NCI-H128 (cell line): ENCODE data around the gene TMC5.
A peak's percentile ranks its signal among the peaks of the same experiment; 100 is the strongest.
"Not testable (repeated sequence)": the region's sequence is repeated elsewhere in the genome, so short reads cannot be mapped to it uniquely, and the experiment has no call there.

Experiments used
- DNase-seq: peaks from one replicate; lab custom pipeline; 2025; ENCODE audit not compliant: unreplicated experiment; lab: John Stamatoyannopoulos, UW

The TMC5 gene, protein sequence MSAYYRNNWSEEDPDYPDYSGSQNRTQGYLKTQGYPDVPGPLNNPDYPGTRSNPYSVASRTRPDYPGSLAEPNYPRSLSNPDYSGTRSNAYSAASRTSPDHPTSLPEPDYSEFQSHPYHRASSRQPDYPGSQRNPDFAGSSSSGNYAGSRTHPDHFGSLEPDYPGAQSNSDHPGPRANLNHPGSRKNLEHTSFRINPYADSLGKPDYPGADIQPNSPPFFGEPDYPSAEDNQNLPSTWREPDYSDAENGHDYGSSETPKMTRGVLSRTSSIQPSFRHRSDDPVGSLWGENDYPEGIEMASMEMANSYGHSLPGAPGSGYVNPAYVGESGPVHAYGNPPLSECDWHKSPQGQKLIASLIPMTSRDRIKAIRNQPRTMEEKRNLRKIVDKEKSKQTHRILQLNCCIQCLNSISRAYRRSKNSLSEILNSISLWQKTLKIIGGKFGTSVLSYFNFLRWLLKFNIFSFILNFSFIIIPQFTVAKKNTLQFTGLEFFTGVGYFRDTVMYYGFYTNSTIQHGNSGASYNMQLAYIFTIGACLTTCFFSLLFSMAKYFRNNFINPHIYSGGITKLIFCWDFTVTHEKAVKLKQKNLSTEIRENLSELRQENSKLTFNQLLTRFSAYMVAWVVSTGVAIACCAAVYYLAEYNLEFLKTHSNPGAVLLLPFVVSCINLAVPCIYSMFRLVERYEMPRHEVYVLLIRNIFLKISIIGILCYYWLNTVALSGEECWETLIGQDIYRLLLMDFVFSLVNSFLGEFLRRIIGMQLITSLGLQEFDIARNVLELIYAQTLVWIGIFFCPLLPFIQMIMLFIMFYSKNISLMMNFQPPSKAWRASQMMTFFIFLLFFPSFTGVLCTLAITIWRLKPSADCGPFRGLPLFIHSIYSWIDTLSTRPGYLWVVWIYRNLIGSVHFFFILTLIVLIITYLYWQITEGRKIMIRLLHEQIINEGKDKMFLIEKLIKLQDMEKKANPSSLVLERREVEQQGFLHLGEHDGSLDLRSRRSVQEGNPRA

DNA sequence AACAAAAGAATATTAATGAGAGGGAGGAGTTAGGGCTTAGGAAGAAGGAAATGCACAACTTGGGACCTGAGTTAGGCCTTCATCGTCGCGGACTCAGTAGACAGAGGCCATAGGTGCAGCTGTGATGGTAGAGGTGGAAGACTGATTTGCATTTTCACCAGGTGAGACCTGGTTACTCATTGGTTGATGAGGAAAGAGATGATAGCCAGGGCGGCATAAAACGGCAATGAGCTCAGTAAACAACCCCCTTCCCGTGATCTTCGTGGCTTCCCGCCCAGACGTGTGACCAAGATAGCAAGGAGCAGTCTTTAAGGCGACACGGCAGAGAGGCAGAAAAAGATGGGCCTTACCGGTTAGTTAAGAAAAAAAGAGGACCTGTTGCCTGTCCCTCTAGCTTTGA lies at the start of gene TMC5:
Gene TMC5 (plus strand): TSS at position 244 of the 400 bp plus-strand sequence. CDS start 22,156 bp downstream, outside the sequence.
- no peak for DNase-seq

DNA sequence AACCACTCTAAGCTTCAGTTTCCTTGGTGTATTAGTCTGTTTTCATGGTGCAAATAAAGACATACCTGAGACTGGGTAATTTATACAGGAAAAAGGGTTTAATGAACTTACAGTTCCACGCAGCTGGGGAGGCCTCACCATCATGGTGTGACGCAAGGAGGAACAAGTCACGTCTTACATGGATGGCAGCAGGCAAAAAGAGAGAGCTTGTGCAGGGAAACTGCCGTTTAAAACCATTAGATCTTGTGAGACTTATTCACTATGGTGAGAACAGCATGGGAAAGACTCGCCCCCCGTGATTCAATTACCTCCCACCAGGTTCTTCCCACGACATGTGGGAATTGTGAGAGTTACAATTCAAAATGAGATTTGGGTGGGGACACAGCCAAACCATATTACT lies 45.1 kb upstream of the TMC5 start:
- not testable (repeated sequence) for DNase-seq

DNA sequence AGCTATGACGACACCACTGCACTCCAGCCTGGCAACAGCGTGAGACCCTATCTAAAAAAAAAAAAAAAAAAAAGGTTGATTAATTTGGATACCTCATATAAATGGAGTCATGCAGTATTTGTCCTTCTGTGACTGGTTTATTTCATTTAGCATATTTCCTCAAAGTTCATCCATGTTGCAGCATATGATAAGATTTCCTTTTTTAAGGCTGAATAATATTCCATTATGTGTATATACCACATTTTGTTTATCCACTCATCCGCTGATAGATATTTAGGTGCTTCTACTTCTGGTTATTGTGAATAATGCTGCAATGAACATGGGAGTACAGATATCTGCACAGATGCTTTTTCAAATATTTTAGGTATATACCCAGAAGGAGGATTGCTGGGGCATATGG lies 43.3 kb upstream of the TMC5 start:
- DNase-seq: no peak

DNA sequence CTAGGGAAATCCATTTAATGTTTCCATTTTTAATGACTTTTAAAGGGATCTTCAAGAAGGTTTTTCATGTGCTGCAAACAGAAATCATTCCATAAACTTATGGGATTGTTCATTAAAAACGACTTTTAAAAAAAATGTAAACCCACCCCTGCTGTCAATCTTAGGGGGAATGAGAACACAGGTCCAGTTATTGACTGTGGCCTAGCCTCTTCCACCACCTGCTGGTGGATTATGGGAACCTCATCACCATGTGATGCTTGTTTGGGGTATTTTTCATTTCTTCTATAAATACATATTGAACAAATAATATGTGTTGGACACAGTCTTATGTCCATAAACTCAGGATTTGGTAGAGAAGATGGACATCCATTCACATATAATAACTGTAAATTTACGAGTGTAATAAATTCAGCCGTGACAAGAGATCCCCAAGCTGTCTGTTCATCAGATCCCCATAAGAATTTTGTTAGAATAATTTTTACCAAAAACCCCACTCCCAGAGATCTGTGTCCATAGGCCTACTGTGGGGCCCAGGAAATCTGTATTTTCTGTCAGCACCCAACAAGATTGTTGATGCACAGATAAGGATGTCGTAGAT lies 42.0 kb upstream of the TMC5 start:
- DNase-seq: no peak

DNA sequence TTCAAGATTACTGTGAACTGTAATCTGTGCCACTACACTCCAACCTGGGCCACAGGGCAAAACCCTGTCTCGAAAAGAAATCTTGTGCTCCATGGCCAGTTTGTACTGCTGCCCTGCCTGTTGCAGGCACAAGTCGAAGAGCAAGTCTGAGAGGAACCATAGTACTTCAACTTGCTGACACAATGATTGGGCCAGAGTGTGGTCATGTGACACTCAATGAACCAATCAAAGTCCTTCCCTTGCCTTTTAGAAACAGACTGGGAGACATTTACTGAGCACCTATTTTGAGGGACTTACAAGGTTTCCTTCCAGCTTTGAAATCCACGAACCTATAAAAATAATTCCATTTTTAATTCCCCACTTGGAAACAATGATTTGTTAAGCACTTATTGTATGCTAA lies 39.8 kb upstream of the TMC5 start:
- DNase-seq: no peak

DNA sequence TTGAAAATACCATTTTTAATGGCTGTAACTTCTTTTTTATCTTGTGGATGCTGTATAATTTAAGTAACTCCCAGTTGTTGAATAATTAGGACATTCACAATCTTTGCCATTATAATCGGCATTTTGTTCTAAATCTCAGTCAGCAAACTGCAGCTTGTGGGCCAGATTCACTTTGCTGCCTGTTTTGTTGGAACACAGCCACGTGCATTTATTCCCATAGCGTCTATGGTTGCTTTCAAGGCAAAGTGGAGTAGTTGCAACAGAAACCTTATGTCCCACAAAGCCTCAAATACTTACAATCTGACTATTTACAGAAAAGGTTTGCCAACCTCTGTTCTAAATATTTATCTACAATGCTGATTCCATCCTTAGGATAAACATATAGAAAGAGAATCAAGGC lies 39.2 kb upstream of the TMC5 start:
- DNase-seq: no peak

DNA sequence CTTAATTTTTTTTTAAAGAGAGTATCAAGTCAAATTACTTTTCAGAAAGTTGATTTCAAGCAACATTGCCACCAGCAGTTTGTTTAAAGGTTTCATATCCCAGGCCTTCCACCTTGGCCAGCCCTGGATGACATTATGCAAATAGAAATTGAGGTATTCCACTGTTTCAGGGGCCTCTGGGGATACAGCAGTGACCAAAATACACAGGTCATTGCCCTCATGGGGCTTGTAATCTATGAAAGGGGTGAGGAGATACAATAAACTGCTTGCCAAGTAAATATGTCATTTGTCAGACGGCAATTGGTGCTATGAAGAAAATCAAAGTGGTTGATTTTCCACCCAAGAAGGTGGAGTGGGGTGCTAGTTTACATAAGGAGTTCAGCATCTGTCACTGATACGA lies 37.8 kb upstream of the TMC5 start:
- DNase-seq: no peak

DNA sequence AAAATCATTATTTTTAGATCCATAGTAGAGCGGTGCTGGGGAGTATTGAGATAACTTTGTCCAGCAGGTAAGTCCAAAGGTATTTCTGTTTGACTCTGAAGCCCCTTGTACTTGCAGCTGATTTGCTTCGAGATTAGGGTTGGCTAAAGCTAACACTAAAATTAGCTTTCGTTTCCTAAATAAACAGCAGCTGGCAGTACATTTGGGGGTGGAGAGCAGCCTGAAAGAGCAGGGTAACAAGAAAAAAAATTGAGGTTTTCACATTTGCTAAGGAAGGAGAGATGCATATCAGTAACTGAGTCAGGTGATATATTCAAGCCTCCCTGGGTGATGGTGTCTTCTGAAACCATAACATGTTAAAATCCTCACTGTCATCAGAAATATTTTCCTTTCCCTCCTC lies 37.4 kb upstream of the TMC5 start:
- DNase-seq: no peak

DNA sequence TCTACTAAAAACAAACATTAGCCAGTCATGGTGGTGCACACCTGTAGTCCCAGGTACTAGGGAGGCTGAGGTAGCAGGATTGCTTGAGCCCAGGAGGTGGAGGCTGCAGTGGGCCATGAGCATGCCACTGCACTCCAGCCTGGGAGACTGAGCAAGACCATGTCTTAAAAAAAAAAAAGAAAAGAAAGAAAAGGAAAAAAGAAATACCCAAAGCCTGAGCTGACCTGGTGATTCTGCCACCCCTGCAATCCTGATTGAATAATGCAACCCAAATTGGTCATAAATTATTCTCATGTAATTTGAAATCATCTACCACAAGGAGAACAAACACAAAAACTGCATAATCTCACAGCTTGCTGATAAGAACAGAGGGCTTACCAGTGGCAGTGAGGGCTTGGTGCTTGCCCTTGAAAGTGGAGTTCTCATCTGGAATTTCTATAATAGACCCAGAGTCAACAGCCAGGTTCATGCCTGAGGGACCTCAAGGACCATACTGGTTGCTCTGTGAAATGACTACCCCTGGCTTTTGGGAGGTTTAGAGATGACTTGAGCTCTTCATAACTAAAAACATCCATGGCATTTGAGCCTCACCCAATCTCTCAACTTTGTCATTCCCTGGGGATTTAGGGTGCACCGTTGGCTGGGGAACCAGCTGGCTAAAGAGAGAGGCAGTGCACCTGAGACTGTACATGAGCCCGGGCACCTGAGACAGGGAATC lies 35.4 kb upstream of the TMC5 start:
- no peak for DNase-seq

DNA sequence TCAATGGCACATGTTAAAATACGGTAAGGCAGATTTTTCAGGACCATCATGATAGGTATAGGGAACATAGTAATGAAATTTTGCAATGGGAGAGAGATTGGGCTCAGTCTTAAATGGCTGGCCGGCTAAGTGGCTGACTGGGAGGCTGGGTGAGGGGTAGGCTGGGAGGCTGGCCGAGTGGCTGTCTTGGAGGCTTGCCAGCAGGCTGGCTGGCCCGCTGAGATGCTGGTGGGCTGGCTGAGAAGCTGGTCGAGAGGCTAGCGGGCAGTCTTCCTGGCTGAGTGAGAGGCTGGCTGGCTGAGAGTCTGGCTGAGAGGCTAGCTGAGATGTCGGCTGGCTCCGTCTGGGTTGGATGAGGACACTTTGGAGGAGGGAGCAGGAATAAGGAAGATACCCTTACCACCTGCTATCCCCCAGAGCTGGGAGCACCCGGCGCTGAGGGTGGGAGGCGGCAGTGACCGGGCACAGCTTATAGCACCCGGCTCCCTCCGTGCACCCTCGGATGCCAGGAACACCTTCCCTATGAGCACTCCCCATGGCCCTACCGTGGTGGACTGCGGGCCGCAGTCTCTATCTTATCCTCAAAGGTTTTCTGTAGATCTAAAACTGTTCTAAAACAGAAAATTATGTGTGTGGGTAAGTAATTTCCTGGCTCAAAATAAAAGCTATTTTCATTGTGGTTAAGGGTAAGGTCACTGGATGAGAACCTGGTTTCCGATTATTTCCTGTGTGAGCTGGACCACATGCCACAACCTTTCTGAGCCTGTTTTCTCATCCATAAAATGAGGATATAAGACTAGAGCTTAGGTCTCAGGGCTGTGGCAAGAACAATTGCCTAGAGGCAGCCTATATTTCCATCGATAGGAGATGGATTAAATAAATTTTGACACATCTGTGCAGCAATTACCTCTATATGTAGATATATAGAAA lies 34.5 kb upstream of the TMC5 start:
- DNase-seq: peak; percentile 5

DNA sequence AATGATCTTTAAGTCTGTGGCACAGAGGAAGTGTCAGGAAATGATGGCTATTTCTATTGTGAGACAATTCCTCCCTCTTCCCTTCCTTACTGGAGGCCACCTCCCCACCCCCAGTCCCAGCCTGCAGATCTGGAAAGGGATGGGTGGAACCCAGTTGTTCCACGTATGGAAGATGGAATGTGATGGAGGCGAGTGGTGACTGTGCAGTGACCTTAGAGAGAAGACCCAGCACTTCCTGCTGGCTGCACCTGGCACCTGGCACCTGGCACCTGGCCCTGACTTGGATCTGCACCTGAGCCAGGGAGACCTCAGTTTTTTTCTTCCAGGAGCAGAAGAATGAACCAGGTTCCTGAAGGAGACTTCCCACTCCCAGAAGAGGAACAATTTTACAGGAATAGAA lies 33.0 kb upstream of the TMC5 start:
- DNase-seq: no peak

DNA sequence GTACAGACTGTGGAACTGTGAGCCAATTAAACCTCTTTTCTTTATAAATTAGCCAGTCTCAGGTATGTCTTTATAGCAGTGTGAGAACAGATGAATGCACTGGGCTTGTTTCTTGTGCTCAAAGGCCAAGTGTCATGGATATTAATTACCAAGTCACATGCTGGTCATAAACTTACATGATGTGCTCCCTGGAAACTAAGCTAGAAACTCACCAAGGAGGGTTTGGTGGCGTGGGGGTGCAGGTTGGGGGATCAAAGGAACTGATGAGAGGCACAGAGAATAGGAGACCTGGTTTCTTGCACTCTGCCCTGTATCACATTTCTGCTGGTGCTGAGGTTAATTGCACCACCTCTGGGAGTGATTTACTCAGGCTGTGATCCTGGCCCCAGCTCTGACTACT lies 31.2 kb upstream of the TMC5 start:
- no peak for DNase-seq

DNA sequence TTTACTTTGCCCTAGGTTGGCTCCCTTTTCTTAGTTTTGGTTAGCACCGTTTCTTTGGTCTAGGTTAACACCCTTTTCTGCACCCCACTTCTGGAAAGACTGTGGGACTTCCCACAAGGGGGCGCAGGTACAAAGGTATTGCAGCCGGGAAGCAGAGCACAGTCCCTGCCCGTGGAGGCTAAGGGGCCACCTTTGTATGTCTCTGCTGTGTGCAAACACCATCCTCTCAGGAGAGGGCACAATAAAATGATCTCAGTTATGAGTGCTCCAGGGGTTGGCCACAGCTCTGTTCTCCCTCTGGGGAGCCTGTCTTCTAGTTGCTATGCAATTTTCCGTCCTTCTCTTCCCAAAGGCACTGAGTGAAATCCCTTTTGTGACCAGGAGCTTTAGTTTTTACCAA lies 28.4 kb upstream of the TMC5 start:
- DNase-seq: peak; percentile 43

DNA sequence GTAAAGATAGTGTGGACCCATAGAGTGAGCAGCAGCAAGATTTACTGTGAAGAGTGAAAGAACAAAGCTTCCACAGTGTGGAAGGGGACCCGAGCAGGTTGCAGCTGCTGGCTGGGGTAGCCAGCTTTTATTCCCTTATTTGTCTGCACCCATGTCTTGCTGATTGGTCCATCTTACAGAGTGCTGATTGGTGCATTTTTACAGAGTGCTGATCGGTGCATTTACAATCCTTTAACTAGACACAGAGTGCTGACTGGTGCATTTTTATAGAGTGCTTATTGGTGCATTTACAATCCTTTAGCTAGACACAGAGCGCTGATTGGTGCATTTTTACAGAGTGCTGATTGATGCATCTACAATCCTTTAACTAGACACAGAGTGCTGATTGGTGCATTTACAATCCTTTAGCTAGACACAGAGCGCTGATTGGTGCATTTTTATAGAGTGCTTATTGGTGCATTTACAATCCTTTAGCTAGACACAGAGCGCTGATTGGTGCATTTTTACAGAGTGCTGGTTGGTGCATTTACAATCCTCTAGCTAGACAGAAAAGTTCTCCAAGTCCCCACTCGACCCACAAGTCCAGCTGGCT lies 26.4 kb upstream of the TMC5 start:
- not testable (repeated sequence) for DNase-seq

DNA sequence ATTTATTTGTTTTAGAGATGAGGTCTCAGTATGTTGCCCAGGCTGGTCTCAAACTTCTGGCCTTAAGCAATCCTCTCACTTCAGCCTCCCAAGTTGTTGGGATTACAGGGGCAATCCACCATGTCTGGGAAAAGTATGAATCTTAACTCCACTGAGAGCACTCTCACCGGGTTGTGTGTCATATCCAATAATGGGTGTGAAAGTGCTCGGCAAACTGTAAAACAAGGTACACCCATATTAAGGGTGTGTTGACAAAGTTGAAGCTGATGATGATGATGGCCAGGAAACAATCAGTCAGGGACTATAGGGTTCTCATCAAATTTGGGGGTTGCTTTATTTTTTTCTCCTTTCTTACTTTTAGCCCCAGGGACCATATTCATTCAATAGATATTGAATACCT lies 25.3 kb upstream of the TMC5 start:
- DNase-seq: no peak

DNA sequence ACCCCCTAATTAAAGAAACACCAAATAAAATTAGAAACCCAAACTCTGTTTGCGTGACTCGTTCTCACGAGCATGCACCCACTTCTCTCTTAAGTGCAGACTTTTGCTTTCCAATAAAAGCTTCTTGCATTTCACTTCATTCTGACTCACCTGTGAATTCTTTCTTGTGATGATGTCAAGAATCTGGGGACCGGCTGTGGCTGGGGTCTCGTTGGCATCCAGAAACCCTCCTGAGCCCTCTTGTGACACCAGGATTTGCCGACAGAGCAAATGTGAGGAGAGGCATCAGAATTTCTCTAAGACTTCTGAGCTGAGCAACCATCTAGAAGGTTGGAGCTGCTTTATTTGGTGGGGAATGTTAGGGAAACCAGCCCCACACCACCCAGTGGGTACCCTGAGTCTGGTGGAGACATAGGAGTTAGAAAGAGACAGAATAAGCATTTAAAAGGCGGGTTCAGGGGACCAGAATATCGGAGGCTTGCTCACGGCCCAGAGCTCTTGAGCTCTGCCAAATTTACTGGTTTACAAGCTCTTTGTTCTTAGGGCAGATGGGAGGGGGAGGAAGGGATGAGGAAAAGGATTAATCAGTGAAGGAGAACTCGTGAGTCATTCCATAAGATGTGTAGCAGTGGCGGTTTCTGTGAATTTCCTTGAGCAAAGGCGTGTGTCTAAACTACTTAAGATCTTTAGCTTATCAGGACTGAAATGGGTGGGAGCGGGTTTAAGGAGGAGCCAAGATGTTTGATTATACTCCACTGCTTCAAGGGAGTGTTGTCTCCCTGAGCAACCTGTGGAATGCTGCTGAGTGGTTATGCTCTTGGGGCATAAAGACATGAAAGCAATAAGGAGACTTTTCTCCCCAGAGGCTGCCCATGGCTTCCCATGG lies 24.2 kb upstream of the TMC5 start:
- no peak for DNase-seq

DNA sequence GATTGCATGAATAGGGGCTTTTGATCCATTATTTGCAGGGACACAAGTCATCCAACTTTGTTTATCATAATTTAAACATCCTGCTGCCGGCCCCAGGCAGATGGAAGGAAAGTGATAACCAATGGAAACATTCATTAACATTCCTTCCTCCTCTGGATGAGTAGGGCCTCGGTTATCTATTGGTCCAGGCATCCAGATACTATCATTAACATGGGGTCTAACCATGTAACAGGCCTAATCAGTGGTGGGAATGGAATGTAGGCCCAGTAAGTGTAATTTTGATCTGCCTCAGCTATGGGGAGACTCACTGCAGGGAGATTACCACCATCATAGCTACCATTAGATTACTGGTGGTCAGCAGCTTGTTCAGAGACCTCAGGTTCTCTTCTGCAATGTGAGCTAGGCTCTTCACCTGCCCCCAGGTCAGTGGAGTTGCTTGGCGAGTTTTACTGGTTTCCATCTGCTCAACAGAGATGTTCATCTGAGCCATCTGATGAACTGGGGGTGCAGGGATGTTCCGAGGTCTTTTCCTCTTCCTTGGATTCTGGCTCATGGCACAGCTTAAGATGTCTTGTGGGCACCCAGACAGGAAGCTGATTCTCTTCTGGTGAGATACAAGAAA lies 21.9 kb upstream of the TMC5 start:
- not testable (repeated sequence) for DNase-seq

DNA sequence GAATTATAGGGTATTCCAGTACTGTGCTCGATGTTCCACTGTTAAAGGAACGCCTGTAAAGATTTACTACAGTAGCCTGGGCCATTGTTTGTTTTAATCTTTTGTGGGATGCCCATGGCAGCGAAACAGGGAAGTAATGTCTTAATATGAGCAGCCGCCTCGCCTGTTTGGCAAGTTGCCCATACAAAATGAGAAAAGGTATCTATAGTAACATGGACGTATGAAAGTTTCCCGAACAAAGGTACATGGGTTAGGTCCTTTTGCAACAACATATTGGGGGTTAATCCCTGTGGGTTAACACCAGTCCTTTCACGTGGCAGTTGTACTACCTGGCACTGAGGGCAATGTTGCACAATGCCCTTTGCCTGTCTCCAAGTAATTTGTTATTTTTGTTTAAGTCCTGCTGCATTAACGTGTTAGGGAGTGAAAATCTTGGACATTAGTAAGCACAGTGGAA lies 21.1 kb upstream of the TMC5 start:
- DNase-seq: peak; percentile 17
